IMR-90 (cell line): Measurements from ENCODE around the gene GAB1. TPM values are rescaled to one million over a fixed set of nuclear protein-coding genes. Genes with fewer than 3 reads are reported as not detected.

Source experiments
- ATAC-seq: fragments of 200-7000 bp; cut with Tn5 transposase; 2 replicates; pipeline ENCODE4 v1.9.1; 2020; ENCODE audit warnings: low read depth, mild to moderate bottlenecking, moderate library complexity
- BruUV-seq: library from RNA; stranded (reverse); fragments of 400-500 nt; replicated peaks from 2 replicates; lab custom pipeline; 2021; lab: Mats Ljungman, UMichigan
- CTCF ChIA-PET: fragments of 300-600 bp; formaldehyde crosslinking; extraction: SDS; loops from one replicate; lab custom pipeline; 2021; ENCODE audit warnings: antibody characterized with exemption; lab: Yijun Ruan, JAX
- POLR2A ChIA-PET: fragments of 300-600 bp; sonication (Branson Sonifier 250); formaldehyde crosslinking; loops from one replicate; lab custom pipeline; 2022; ENCODE audit warnings: antibody characterized with exemption; ENCODE audit not compliant: unreplicated experiment; lab: Charles Lee
- DNase-seq: peaks from one replicate; pipeline ENCODE4 v3.0.0; 2013
- H2AFZ ChIP-seq: replicated peaks from 2 replicates; pipeline ENCODE3; 2013; ENCODE audit warnings: low read length, mild to moderate bottlenecking; ENCODE audit not compliant: poor library complexity
- H2AK5ac ChIP-seq: 2 replicates; pipeline ENCODE4 v1.6.1; 2013; ENCODE audit warnings: low read depth, low read length, inconsistent platforms
- H2AK9ac ChIP-seq: replicated peaks from 2 replicates; pipeline ENCODE3; 2013; ENCODE audit warnings: mild to moderate bottlenecking, low read depth, low read length, moderate library complexity; ENCODE audit not compliant: poor library complexity
- H2BK120ac ChIP-seq: 2 replicates; pipeline ENCODE4 v1.6.1; 2013; ENCODE audit warnings: low read depth, low read length, inconsistent platforms
- H2BK15ac ChIP-seq: 3 replicates; pipeline ENCODE4 v1.6.1; 2013; ENCODE audit warnings: low read depth, low read length, inconsistent platforms
- H2BK20ac ChIP-seq: 2 replicates; pipeline ENCODE4 v1.6.1; 2013; ENCODE audit warnings: low read depth, mild to moderate bottlenecking, inconsistent platforms, low read length, moderate library complexity
- H2BK5ac ChIP-seq: 2 replicates; pipeline ENCODE4 v1.6.1; 2013; ENCODE audit warnings: mild to moderate bottlenecking, low read depth, low read length, inconsistent platforms; ENCODE audit not compliant: poor library complexity, severe bottlenecking
- H3K14ac ChIP-seq: replicated peaks from 2 replicates; pipeline ENCODE4 v1.6.1; 2013; ENCODE audit warnings: low read depth, low read length, inconsistent platforms
- H3K18ac ChIP-seq: 2 replicates; pipeline ENCODE4 v1.6.1; 2013; ENCODE audit warnings: low read depth, low read length, control low read depth
- H3K23ac ChIP-seq: 2 replicates; pipeline ENCODE4 v1.6.1; 2013; ENCODE audit warnings: low read depth, low read length, inconsistent platforms
- H3K27ac ChIP-seq: 2 replicates; pipeline ENCODE4 v1.5.1; 2013; ENCODE audit warnings: mild to moderate bottlenecking, control low read depth, low read length; ENCODE audit not compliant: insufficient read depth
- H3K27me3 ChIP-seq: 2 replicates; pipeline ENCODE4 v1.6.1; 2013; ENCODE audit warnings: low read length; ENCODE audit not compliant: control insufficient read depth, insufficient read depth
- H3K36me3 ChIP-seq: 2 replicates; pipeline ENCODE4 v1.6.1; 2013; ENCODE audit warnings: low read length, mixed read lengths; ENCODE audit not compliant: control insufficient read depth, insufficient read depth
- H3K4ac ChIP-seq: 2 replicates; pipeline ENCODE4 v1.6.1; 2013; ENCODE audit warnings: low read depth, low read length, inconsistent platforms
- H3K4me1 ChIP-seq: 2 replicates; pipeline ENCODE4 v1.6.1; 2013; ENCODE audit warnings: low read length, mixed read lengths; ENCODE audit not compliant: control insufficient read depth, insufficient read depth
- H3K4me2 ChIP-seq: 2 replicates; pipeline ENCODE4 v1.6.1; 2013; ENCODE audit warnings: low read depth, mild to moderate bottlenecking, control low read depth, low read length, moderate library complexity
- H3K4me3 ChIP-seq: 2 replicates; pipeline ENCODE4 v1.5.1; 2013; ENCODE audit warnings: low read depth, mild to moderate bottlenecking, control low read depth, low read length, moderate library complexity; ENCODE audit not compliant: insufficient read depth
- H3K56ac ChIP-seq: 2 replicates; pipeline ENCODE4 v1.6.1; 2013; ENCODE audit warnings: low read length, inconsistent platforms; ENCODE audit not compliant: insufficient read depth; ENCODE audit errors: extremely low read depth
- H3K79me1 ChIP-seq, 2 experiments: 2 replicates each; pipeline ENCODE4 v1.6.1; 2013; ENCODE audit warnings: low read length in 2 of 2, inconsistent platforms in 1 of 2, low read depth in 1 of 2
- H3K9ac ChIP-seq: 2 replicates; pipeline ENCODE4 v1.6.1; 2013; ENCODE audit warnings: low read depth, low read length, control low read depth
- H3K9me1 ChIP-seq: 2 replicates; pipeline ENCODE4 v1.6.1; 2013; ENCODE audit warnings: low read length, inconsistent platforms; ENCODE audit not compliant: insufficient read depth
- H3K9me3 ChIP-seq: 2 replicates; pipeline ENCODE4 v1.6.1; 2013; ENCODE audit warnings: low read length; ENCODE audit not compliant: control insufficient read depth, insufficient read depth
- H4K20me1 ChIP-seq: 2 replicates; pipeline ENCODE4 v1.6.1; 2013; ENCODE audit warnings: low read length, inconsistent platforms; ENCODE audit not compliant: insufficient read depth
- H4K5ac ChIP-seq: 2 replicates; pipeline ENCODE4 v1.6.1; 2013; ENCODE audit warnings: mild to moderate bottlenecking, low read depth, low read length, control low read depth
- H4K8ac ChIP-seq, 2 experiments: 2 replicates each; pipeline ENCODE4 v1.6.1; 2013; ENCODE audit warnings: low read depth in 2 of 2, low read length in 2 of 2, control low read depth in 1 of 2, inconsistent platforms in 1 of 2
- H4K91ac ChIP-seq: 2 replicates; pipeline ENCODE4 v1.6.1; 2013; ENCODE audit warnings: low read depth, low read length, inconsistent platforms; ENCODE audit not compliant: insufficient read depth
- ELK1 ChIP-seq: fragments of 150-350 bp; IDR thresholded peaks from 2 replicates; pipeline ENCODE4 v1.6.1; 2016; ENCODE audit warnings: low read depth, mild to moderate bottlenecking, low read length, moderate library complexity, borderline replicate concordance
- MAZ ChIP-seq: IDR thresholded peaks from 2 replicates; pipeline ENCODE4 v1.6.1; 2012; ENCODE audit warnings: low read depth, mild to moderate bottlenecking, low read length, improper control_type of control experiment, moderate library complexity, borderline replicate concordance
- SMC3 ChIP-seq: fragments of 150-350 bp; IDR thresholded peaks from 2 replicates; pipeline ENCODE4 v1.6.1; 2016; ENCODE audit warnings: low read depth, mild to moderate bottlenecking, antibody characterized with exemption, low read length, moderate library complexity
- WGBS, 2 experiments: methylation state at CpG; one replicate each; pipeline versions ENCODE4 v1.1.5 to v1.1.7; 2013; ENCODE audit warnings: missing lambda C conversion rate in 2 of 2; ENCODE audit not compliant: insufficient read length in 1 of 2; ENCODE audit errors: extremely low coverage in 2 of 2; 5-methylcytosine and 5-hydroxymethylcytosine counted together
- dilution Hi-C: fragments of 300-500 bp; cut with HindIII; formaldehyde crosslinking; loops from one replicate; pipeline ENCODE4 v1.14.3; 2018; ENCODE audit warnings: low sequenced_read_pairs; ENCODE audit not compliant: unreplicated experiment
- in situ Hi-C: fragments of 300-500 bp; cut with MboI; formaldehyde crosslinking; loops from 3 replicates; pipeline ENCODE4 v1.14.3; 2019; ENCODE audit warnings: low sequenced_read_pairs, inconsistent platforms, mixed read lengths
- intact Hi-C: fragments of 100-400 bp; cut with micrococcal nuclease; formaldehyde crosslinking; loops from 2 replicates; pipeline ENCODE4 v1.10.0; 2022
- polyA plus RNA-seq, 3 experiments: library from polyadenylated mRNA; depleted of rRNA; stranded (reverse); fragments of >200 nt; gene quantifications; 2 replicates each; pipeline ENCODE4 v1.2.3, GENCODE V29; 2012; ENCODE audit warnings: low replicate concordance in 1 of 3
- total RNA-seq: library from RNA; depleted of rRNA; stranded (reverse); fragments of >200 nt; gene quantifications from 2 replicates; pipeline ENCODE4 v1.2.3, GENCODE V29; 2012

GAB1 gene
- total and polyA plus RNA-seq, 2 of the 4 experiments (the other 2 are of a cell fraction) = 2.8 to 12.0 TPM

GRCh38 chr4:143329985-143330384 lies 6.7 kb upstream of the GAB1 start:
- H3K4ac ChIP-seq = no peak overlapping the region
- no peak overlapping the region for H3K23ac ChIP-seq
- CTCF ChIA-PET = interaction anchor here (0.6 kb wide), 1 partner anchor 29 kb away, joined by 4 read pairs; no protein-coding TSS in a partner anchor
- H2BK5ac ChIP-seq = no peak overlapping the region
- no peak overlapping the region for H3K14ac ChIP-seq
- no peak overlapping the region for H3K4me2 ChIP-seq
- H3K56ac ChIP-seq = no peak overlapping the region
- no peaks in the 10 kb centered on the region for H3K79me1 ChIP-seq
- no peaks in the 10 kb centered on the region for H3K9me3 ChIP-seq
- H2AFZ ChIP-seq = no peak overlapping the region
- H2BK120ac ChIP-seq = no peak overlapping the region
- no TSS peak for BruUV-seq
- no peak overlapping the region for H2BK20ac ChIP-seq
- no peak overlapping the region for H4K91ac ChIP-seq
- dilution Hi-C loops = no loop called here
- H3K4me1 ChIP-seq = no peaks in the 10 kb centered on the region; the same call in 1 of the 2 replicates
- H4K5ac ChIP-seq = no peak overlapping the region
- no peak overlapping the region for H2BK15ac ChIP-seq
- no peak overlapping the region for H4K8ac ChIP-seq
- H3K18ac ChIP-seq = no peak overlapping the region
- H3K9me1 ChIP-seq = no peaks in the 10 kb centered on the region
- ATAC-seq (no peak), DNase-seq (no peak)
- no peaks in the 10 kb centered on the region for H3K36me3 ChIP-seq
- no peak overlapping the region for H3K27ac ChIP-seq
- TF ChIP-seq ELK1 = no peak
- TF ChIP-seq MAZ = no peak
- no peak for TF ChIP-seq SMC3
- intact Hi-C loops = no loop called here
- H2AK5ac ChIP-seq = no peak overlapping the region
- H2AK9ac ChIP-seq = no peak overlapping the region
- H4K20me1 ChIP-seq = no peaks in the 10 kb centered on the region
- no peak overlapping the region for H3K9ac ChIP-seq
- no peaks in the 10 kb centered on the region for H3K27me3 ChIP-seq
- POLR2A ChIA-PET = no interaction called here
- whole genome bisulfite sequencing, 2 experiments = no CpG with 5 or more reads among the region's 6 CpGs
- no peak overlapping the region for H3K4me3 ChIP-seq
- in situ Hi-C loops = loop anchor here (25.0 kb wide), 1 partner anchor 118 kb away; no protein-coding TSS in a partner anchor
